ENCODE results near the gene APCDD1. TPM values are rescaled to one million over a fixed set of nuclear protein-coding genes. Genes with fewer than 3 reads are reported as not detected.
A peak's percentile ranks its signal among the peaks of the same experiment; 100 is the strongest.

The APCDD1 gene
- total and polyA plus RNA-seq, 8 donors: 27.6 to 168 (median 136) TPM

GRCh38 chr18:10487154-10487553 lies 32.7 kb downstream of the APCDD1 start:
- Histone ChIP-seq H3K27ac (no peak overlapping the region), H3K4me1 (peaks cover 0 to 6% of the 10 kb centered on the region in 2 donors), H3K27me3 (no peaks in the 10 kb centered on the region), H3K36me3 (peaks cover 0 to 22% of the 10 kb centered on the region in 2 donors), H3K4me3 (no peak overlapping the region), H3K9me3 (no peaks in the 10 kb centered on the region)
- intact Hi-C loops (cut with DNase I): no loop called here
- TF ChIP-seq CTCF (IDR thresholded peaks at IDR 0.05): no peak
- DNase-seq: no peak
- ATAC-seq: no peak

- no peaks in the 10 kb centered on the region for H3K27me3 ChIP-seq
- no peak overlapping the region for H3K27ac ChIP-seq
- no peak for TF ChIP-seq CTCF (IDR thresholded peaks at IDR 0.05)
- H3K9me3 ChIP-seq: no peaks in the 10 kb centered on the region
- no peak overlapping the region for H3K4me3 ChIP-seq
- DNase-seq: peak in 1 of 4 donors; percentile 39
- peaks cover 0 to 2% of the 10 kb centered on the region in 2 donors for H3K4me1 ChIP-seq
- ATAC-seq: peak; percentile 57
- intact Hi-C loops (cut with DNase I): no loop called here
- H3K36me3 ChIP-seq: peaks cover 0 to 22% of the 10 kb centered on the region in 2 donors
Measured at GRCh38 chr18:10488017-10488416, 33.6 kb downstream of the APCDD1 start.

- DNase-seq: no peak
- Histone ChIP-seq H3K36me3 (peaks cover 0 to 19% of the 10 kb centered on the region in 2 donors), H3K4me3 (no peak overlapping the region), H3K27ac (no peak overlapping the region), H3K9me3 (no peaks in the 10 kb centered on the region), H3K27me3 (no peaks in the 10 kb centered on the region), H3K4me1 (no peaks in the 10 kb centered on the region)
- intact Hi-C loops (cut with DNase I): no loop called here
- TF ChIP-seq CTCF (IDR thresholded peaks at IDR 0.05): no peak
- ATAC-seq: peak; percentile 50
Measured at GRCh38 chr18:10490401-10491165, 36.1 kb downstream of the APCDD1 start.

- Histone ChIP-seq H3K4me1 (peaks cover 0 to 6% of the 10 kb centered on the region in 2 donors), H3K27me3 (no peaks in the 10 kb centered on the region), H3K4me3 (no peak overlapping the region), H3K27ac (no peak overlapping the region), H3K36me3 (no peaks in the 10 kb centered on the region), H3K9me3 (no peaks in the 10 kb centered on the region)
- no peak for ATAC-seq
- TF ChIP-seq CTCF (IDR thresholded peaks at IDR 0.05): no peak
- intact Hi-C loops (cut with DNase I): no loop called here
- DNase-seq: no peak
Measured at GRCh38 chr18:10495936-10496335, 41.5 kb downstream of the APCDD1 start.

- no peaks in the 10 kb centered on the region for H3K36me3 ChIP-seq
- no peak for DNase-seq
- H3K4me3 ChIP-seq: no peak overlapping the region
- TF ChIP-seq CTCF (IDR thresholded peaks at IDR 0.05): no peak
- intact Hi-C loops (cut with DNase I): no loop called here
- no peaks in the 10 kb centered on the region for H3K9me3 ChIP-seq
- H3K4me1 ChIP-seq: peaks cover 0 to 6% of the 10 kb centered on the region in 2 donors
- H3K27ac ChIP-seq: no peak overlapping the region
- no peak for ATAC-seq
- H3K27me3 ChIP-seq: no peaks in the 10 kb centered on the region
Measured at GRCh38 chr18:10497206-10497749, 42.8 kb downstream of the APCDD1 start.
